BE2C (cell line): ENCODE data around the gene SYT17.
A peak's percentile ranks its signal among the peaks of the same experiment; 100 is the strongest.

Experiments
- DNase-seq: peaks from one replicate; pipeline ENCODE4 v3.0.0-alpha.2; 2020
- H3K27me3 ChIP-seq: fragments of 250-450 bp; sonication (Bioruptor Pico); 2 replicates; pipeline ENCODE4 v1.5.1; 2020; ENCODE audit warnings: mild to moderate bottlenecking
- H3K36me3 ChIP-seq: fragments of 250-450 bp; sonication (Bioruptor Pico); 2 replicates; pipeline ENCODE4 v1.5.1; 2020; ENCODE audit warnings: mild to moderate bottlenecking
- H3K4me1 ChIP-seq: fragments of 250-450 bp; sonication (Bioruptor Pico); 2 replicates; pipeline ENCODE4 v1.5.1; 2020
- H3K4me3 ChIP-seq: 2 replicates; pipeline ENCODE4 v1.5.1; 2011; ENCODE audit warnings: low read depth, low read length
- H3K9me3 ChIP-seq: fragments of 250-450 bp; sonication (Bioruptor Pico); 2 replicates; pipeline ENCODE4 v1.5.1; 2020
- TF ChIP-seq, protein P1 (sequence below): IDR thresholded peaks from 2 replicates; pipeline ENCODE4 v1.5.1; 2012; ENCODE audit warnings: mild to moderate bottlenecking, low read depth, low read length

SYT17 gene

GRCh38 chr16:19286827-19287226 is 118.8 kb downstream of the SYT17 start:
- Histone ChIP-seq H3K36me3 (no peaks in the 10 kb centered on the region), H3K27me3 (no peaks in the 10 kb centered on the region), H3K9me3 (no peaks in the 10 kb centered on the region), H3K4me1 (no peaks in the 10 kb centered on the region), H3K4me3 (no peak overlapping the region)
- no peak for DNase-seq
- TF ChIP-seq, protein P1, sequence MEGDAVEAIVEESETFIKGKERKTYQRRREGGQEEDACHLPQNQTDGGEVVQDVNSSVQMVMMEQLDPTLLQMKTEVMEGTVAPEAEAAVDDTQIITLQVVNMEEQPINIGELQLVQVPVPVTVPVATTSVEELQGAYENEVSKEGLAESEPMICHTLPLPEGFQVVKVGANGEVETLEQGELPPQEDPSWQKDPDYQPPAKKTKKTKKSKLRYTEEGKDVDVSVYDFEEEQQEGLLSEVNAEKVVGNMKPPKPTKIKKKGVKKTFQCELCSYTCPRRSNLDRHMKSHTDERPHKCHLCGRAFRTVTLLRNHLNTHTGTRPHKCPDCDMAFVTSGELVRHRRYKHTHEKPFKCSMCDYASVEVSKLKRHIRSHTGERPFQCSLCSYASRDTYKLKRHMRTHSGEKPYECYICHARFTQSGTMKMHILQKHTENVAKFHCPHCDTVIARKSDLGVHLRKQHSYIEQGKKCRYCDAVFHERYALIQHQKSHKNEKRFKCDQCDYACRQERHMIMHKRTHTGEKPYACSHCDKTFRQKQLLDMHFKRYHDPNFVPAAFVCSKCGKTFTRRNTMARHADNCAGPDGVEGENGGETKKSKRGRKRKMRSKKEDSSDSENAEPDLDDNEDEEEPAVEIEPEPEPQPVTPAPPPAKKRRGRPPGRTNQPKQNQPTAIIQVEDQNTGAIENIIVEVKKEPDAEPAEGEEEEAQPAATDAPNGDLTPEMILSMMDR: no peak

DNA sequence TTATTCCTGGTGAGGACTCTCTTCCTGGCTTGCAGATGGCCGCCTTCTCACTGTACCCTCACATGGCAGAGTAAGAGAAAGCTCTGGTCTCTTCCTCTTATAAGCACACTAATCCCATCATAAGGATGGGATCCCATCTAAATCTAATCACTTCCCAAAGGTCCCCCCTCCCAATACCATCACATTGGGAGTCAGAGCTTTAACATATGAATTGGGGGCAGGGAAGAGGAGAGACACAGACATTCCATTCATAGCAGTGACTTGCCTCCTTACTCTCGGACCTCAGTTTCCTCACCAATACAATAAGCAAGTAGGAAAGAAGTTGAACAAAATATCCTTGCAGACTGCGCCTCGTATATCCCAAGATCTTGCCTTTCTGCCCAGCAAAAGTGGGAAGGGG is 119.2 kb downstream of the SYT17 start:
- TF ChIP-seq, protein P1: no peak
- no peak for DNase-seq
- H3K4me1 ChIP-seq: no peaks in the 10 kb centered on the region
- no peaks in the 10 kb centered on the region for H3K27me3 ChIP-seq
- no peaks in the 10 kb centered on the region for H3K9me3 ChIP-seq
- no peaks in the 10 kb centered on the region for H3K36me3 ChIP-seq
- no peak overlapping the region for H3K4me3 ChIP-seq

DNA sequence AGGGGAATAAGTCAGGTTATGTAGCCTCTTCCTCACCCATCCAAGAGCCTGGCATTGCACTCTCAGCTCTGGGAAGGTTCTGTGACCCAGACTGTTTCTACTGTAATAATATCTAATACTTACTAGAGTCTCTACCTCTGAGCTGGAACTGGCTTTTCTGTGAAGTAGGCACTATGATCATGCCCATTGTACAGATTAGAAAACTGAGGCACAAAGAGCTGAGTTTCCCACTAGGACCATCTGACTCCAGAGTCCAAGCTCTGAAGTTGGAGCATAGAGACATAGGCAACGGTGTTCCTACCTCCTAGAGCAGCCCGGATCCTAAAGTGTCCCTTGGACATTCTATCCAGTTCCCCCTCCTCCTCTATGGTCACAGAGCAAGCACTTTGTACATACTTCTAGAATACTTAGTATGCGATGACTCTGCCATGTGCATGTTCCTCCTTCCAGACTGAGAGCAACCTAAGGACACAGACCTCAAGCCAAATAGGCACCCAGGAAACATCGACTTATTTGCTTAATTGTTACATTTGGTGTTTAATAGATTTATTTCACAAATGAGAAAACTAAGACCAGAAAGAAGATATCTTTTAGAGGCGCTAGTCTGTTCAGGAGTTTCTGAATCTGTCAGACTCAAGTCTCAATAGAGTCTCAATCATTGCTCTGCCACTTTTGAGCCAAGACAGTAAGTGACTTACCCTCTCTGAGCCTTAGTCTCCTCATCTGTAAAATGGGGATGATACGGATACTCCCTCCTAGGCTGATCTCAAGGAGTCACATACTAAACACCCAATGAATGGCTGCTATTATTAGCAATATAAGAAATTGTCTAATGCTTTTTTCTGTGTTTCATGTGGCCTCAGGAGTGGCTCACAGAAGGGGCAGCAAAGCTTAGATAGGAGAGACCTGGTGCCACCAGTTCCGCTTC is 121.1 kb downstream of the SYT17 start:
- TF ChIP-seq, protein P1: no peak
- H3K27me3 ChIP-seq: no peaks in the 10 kb centered on the region
- no peak overlapping the region for H3K4me3 ChIP-seq
- DNase-seq: no peak
- H3K9me3 ChIP-seq: no peaks in the 10 kb centered on the region
- H3K36me3 ChIP-seq: no peaks in the 10 kb centered on the region
- no peaks in the 10 kb centered on the region for H3K4me1 ChIP-seq

GRCh38 chr16:19289811-19290485 is 121.9 kb downstream of the SYT17 start:
- no peak overlapping the region for H3K4me3 ChIP-seq
- peak; percentile 8 for DNase-seq
- no peaks in the 10 kb centered on the region for H3K4me1 ChIP-seq
- H3K27me3 ChIP-seq: no peaks in the 10 kb centered on the region
- H3K9me3 ChIP-seq: no peaks in the 10 kb centered on the region
- no peaks in the 10 kb centered on the region for H3K36me3 ChIP-seq
- TF ChIP-seq, protein P1: no peak

DNA sequence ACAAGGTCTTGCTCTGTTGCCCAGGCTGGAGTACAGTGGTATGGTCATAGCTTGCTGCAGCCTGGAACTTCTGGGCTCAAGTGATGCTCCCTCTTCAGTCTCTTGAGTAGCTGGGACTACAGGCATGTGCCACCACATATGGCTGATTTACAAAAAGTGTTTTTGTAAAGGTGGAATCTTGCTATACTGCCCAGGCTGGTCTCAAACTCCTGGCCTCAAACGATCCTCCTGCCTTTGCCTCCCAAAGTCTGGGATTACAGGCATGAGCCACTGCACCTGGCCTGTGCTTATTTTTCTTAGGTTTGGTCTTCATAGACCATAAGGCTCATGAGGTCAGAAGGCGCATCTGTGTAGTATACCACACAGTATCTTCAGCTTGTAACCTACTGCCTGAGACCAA is 122.8 kb downstream of the SYT17 start:
- TF ChIP-seq, protein P1: no peak
- H3K36me3 ChIP-seq: no peaks in the 10 kb centered on the region
- no peak overlapping the region for H3K4me3 ChIP-seq
- no peaks in the 10 kb centered on the region for H3K27me3 ChIP-seq
- no peaks in the 10 kb centered on the region for H3K9me3 ChIP-seq
- no peaks in the 10 kb centered on the region for H3K4me1 ChIP-seq
- DNase-seq: no peak

GRCh38 chr16:19291475-19291874 is 123.4 kb downstream of the SYT17 start:
- no peak for DNase-seq
- TF ChIP-seq, protein P1: no peak
- H3K4me3 ChIP-seq: no peak overlapping the region
- H3K36me3 ChIP-seq: no peaks in the 10 kb centered on the region
- no peaks in the 10 kb centered on the region for H3K27me3 ChIP-seq
- H3K9me3 ChIP-seq: no peaks in the 10 kb centered on the region
- H3K4me1 ChIP-seq: no peaks in the 10 kb centered on the region
